Liver (tissue), 9 donors: ENCODE measurements around the gene EDC3. TPM values are rescaled to one million over a fixed set of nuclear protein-coding genes. Genes with fewer than 3 reads are reported as not detected.

Source experiments
- DNase-seq: peaks from one replicate; pipeline ENCODE4 v3.0.0-alpha.2; 2017; ENCODE audit warnings: low spot score
- H3K27ac ChIP-seq, 2 donors: one replicate each; pipeline ENCODE4 v1.7.0; 2013; ENCODE audit warnings: inconsistent platforms in 2 of 2, low read length in 2 of 2, control low read depth in 1 of 2, low read depth in 1 of 2, mild to moderate bottlenecking in 1 of 2
- H3K27me3 ChIP-seq, 4 donors: one replicate each; pipeline versions ENCODE4 v1.6.1 to v1.7.0; 2013; ENCODE audit warnings: low read length in 3 of 4, inconsistent platforms in 1 of 4, mild to moderate bottlenecking in 1 of 4, moderate library complexity in 1 of 4; ENCODE audit not compliant: control insufficient read depth in 4 of 4, insufficient read depth in 4 of 4
- H3K36me3 ChIP-seq, 4 donors: one replicate each; pipeline versions ENCODE4 v1.6.1 to v1.7.0; 2013; ENCODE audit warnings: low read length in 3 of 4, mild to moderate bottlenecking in 3 of 4, low read depth in 1 of 4, moderate library complexity in 1 of 4; ENCODE audit not compliant: control insufficient read depth in 4 of 4, insufficient read depth in 3 of 4
- H3K4me1 ChIP-seq, 4 donors: one replicate each; pipeline versions ENCODE4 v1.6.1 to v1.7.0; 2013; ENCODE audit warnings: low read length in 3 of 4, mild to moderate bottlenecking in 3 of 4, moderate library complexity in 1 of 4; ENCODE audit not compliant: control insufficient read depth in 4 of 4, insufficient read depth in 4 of 4
- H3K4me3 ChIP-seq, 3 donors: one replicate each; pipeline versions ENCODE4 v1.6.1 to v1.7.0; 2013; ENCODE audit warnings: low read length in 3 of 3, control low read depth in 1 of 3, low read depth in 1 of 3, mild to moderate bottlenecking in 1 of 3
- H3K9ac ChIP-seq, 2 donors: one replicate each; pipeline ENCODE4 v1.7.0; 2013; ENCODE audit warnings: low read length in 2 of 2, mild to moderate bottlenecking in 2 of 2, moderate library complexity in 2 of 2, control low read depth in 1 of 2, low read depth in 1 of 2
- H3K9me3 ChIP-seq, 4 donors: one replicate each; pipeline versions ENCODE4 v1.6.1 to v1.7.0; 2013; ENCODE audit warnings: low read length in 3 of 4; ENCODE audit not compliant: control insufficient read depth in 4 of 4
- ATF3 ChIP-seq: IDR thresholded peaks from 2 replicates; pipeline ENCODE4 v1.6.1; 2016; ENCODE audit warnings: antibody characterized with exemption
- CTCF ChIP-seq: fragments of 150-350 bp; IDR thresholded peaks from 2 replicates; pipeline ENCODE4 v1.5.1; 2017; ENCODE audit warnings: improper control_type of control experiment, low read depth, low read length; ENCODE audit not compliant: missing input control
- EGR1 ChIP-seq, 2 donors: IDR thresholded peaks; 2 replicates each; pipeline ENCODE4 v1.6.1; 2016 to 2018; ENCODE audit warnings: antibody characterized with exemption in 2 of 2, low read depth in 2 of 2
- FOXA1 ChIP-seq: IDR thresholded peaks from 2 replicates; pipeline ENCODE4 v1.6.1; 2016; ENCODE audit warnings: antibody characterized with exemption
- FOXA2 ChIP-seq: IDR thresholded peaks from 2 replicates; pipeline ENCODE4 v1.6.1; 2016; ENCODE audit warnings: antibody characterized with exemption
- GABPA ChIP-seq, 2 donors: IDR thresholded peaks in 1 of 2; conservative IDR thresholded peaks in 1 of 2; 2 replicates each; pipeline ENCODE4 v1.6.1; 2016; ENCODE audit warnings: antibody characterized with exemption in 2 of 2, mild to moderate bottlenecking in 1 of 2, moderate library complexity in 1 of 2
- HNF4A ChIP-seq, 2 donors: conservative IDR thresholded peaks; 2 replicates each; pipeline ENCODE4 v1.6.1; 2016; ENCODE audit warnings: antibody characterized with exemption in 2 of 2, mild to moderate bottlenecking in 2 of 2
- HNF4G ChIP-seq: IDR thresholded peaks from 2 replicates; pipeline ENCODE4 v1.6.1; 2016; ENCODE audit warnings: antibody characterized with exemption
- JUND ChIP-seq, 2 donors: IDR thresholded peaks; 2 replicates each; pipeline ENCODE4 v1.6.1; 2016; ENCODE audit warnings: antibody characterized with exemption in 2 of 2
- MAX ChIP-seq: IDR thresholded peaks from 2 replicates; pipeline ENCODE4 v1.6.1; 2016; ENCODE audit warnings: antibody characterized with exemption
- NR2F2 ChIP-seq: IDR thresholded peaks from 2 replicates; pipeline ENCODE4 v1.6.1; 2016; ENCODE audit warnings: antibody characterized with exemption
- RAD21 ChIP-seq, 2 donors: IDR thresholded peaks; 2 replicates each; pipeline ENCODE4 v1.6.1; 2016; ENCODE audit warnings: antibody characterized with exemption in 2 of 2, mild to moderate bottlenecking in 2 of 2
- REST ChIP-seq: IDR thresholded peaks from 2 replicates; pipeline ENCODE4 v1.6.1; 2016; ENCODE audit warnings: antibody characterized with exemption, mild to moderate bottlenecking
- RXRA ChIP-seq, 2 donors: IDR thresholded peaks; 2 replicates each; pipeline ENCODE4 v1.6.1; 2017 to 2018; ENCODE audit warnings: antibody characterized with exemption in 2 of 2, mild to moderate bottlenecking in 1 of 2
- SP1 ChIP-seq: IDR thresholded peaks from 2 replicates; pipeline ENCODE4 v1.6.1; 2018; ENCODE audit warnings: antibody characterized with exemption, mild to moderate bottlenecking
- TAF1 ChIP-seq: conservative IDR thresholded peaks from 2 replicates; pipeline ENCODE4 v1.6.1; 2016; ENCODE audit warnings: antibody characterized with exemption, mild to moderate bottlenecking
- YY1 ChIP-seq: IDR thresholded peaks from 2 replicates; pipeline ENCODE4 v1.6.1; 2016; ENCODE audit warnings: antibody characterized with exemption, mild to moderate bottlenecking
- ZBTB33 ChIP-seq: IDR thresholded peaks from 2 replicates; pipeline ENCODE4 v1.6.1; 2016; ENCODE audit warnings: antibody characterized with exemption
- WGBS: extraction: QIAGEN DNeasy Blood & Tissue Kit; methylation state at CpG from one replicate; pipeline ENCODE4 v1.1.7; 2013; 5-methylcytosine and 5-hydroxymethylcytosine counted together
- polyA plus RNA-seq, 2 donors: library from polyadenylated mRNA; stranded (reverse) in 1 of 2; unstranded in 1 of 2; fragments of 200-250 nt in 1 of 2; fragments of >200 nt in 1 of 2; fragmentation: Nextera tagmentation in 1 of 2; extraction: Ambion mirVana in 1 of 2; gene quantifications; one replicate each; pipeline versions ENCODE4 v1.2.1 to v1.2.3, GENCODE V29; 2013 to 2015
- total RNA-seq, 2 donors: library from RNA; depleted of rRNA; stranded (reverse); fragments of >200 nt; gene quantifications; one replicate each; pipeline ENCODE4 v1.2.3, GENCODE V29; 2014
- donor health status: healthy.
- donor health status: healthy.
- donor health status: healthy.
- donor health status: healthy.
- donor health status: healthy.

EDC3 gene
- total and polyA plus RNA-seq, 4 donors, result 5.8 to 9.5 (median 7.4) TPM

GRCh38 chr15:74642734-74643664, 52.8 kb downstream of the EDC3 start:
- Histone ChIP-seq H3K36me3 (peaks cover 0 to 21% (median 9%) of the 10 kb centered on the region in 4 donors), H3K9ac (no peak overlapping the region), H3K4me3 (no peak overlapping the region), H3K9me3 (no peaks in the 10 kb centered on the region), H3K4me1 (peaks cover 0 to 3% (median 1%) of the 10 kb centered on the region in 4 donors), H3K27ac (no peak overlapping the region), H3K27me3 (no peaks in the 10 kb centered on the region)
- DNase-seq, result no peak
- WGBS, result 64% methylated on average over 11 of the region's 11 CpGs
- TF ChIP-seq HNF4G, result no peak
- no peak for TF ChIP-seq RXRA (IDR thresholded peaks at IDR 0.05)
- no peak for TF ChIP-seq FOXA1
- no peak for TF ChIP-seq TAF1
- TF ChIP-seq SP1, result no peak
- no peak for TF ChIP-seq EGR1 (IDR thresholded peaks at IDR 0.05; ENCODE audit: low read depth in 2 of 2)
- TF ChIP-seq RAD21 (IDR thresholded peaks at IDR 0.05), result no peak
- TF ChIP-seq ZBTB33, result no peak
- no peak for TF ChIP-seq NR2F2
- no peak for TF ChIP-seq REST
- TF ChIP-seq MAX, result no peak
- no peak for TF ChIP-seq JUND (IDR thresholded peaks at IDR 0.05)
- no peak for TF ChIP-seq FOXA2
- no peak for TF ChIP-seq YY1
- no peak for TF ChIP-seq CTCF
- no peak for TF ChIP-seq ATF3
- no peak for TF ChIP-seq GABPA (IDR thresholded peaks at IDR 0.05 in 1 of 2, conservative IDR thresholded peaks at IDR 0.05 in 1 of 2)
- TF ChIP-seq HNF4A (conservative IDR thresholded peaks at IDR 0.05), result no peak
